Activated CD8-positive, alpha-beta T cell treated with anti-CD3 and anti-CD28 coated beads for 36 hours (primary cell): ENCODE measurements around the gene PCTP. TPM values are rescaled to one million over a fixed set of nuclear protein-coding genes. Genes with fewer than 3 reads are reported as not detected.

Source experiments
- ATAC-seq: fragments of 200-7000 bp; cut with Tn5 transposase; one replicate; pipeline ENCODE4 v1.10.0; 2021; ENCODE audit warnings: mild to moderate bottlenecking, moderate library complexity
- CTCF ChIA-PET: fragments of 350-600 bp; sonication (Branson Sonifier 250); formaldehyde crosslinking; loops from one replicate; lab custom pipeline; 2021; ENCODE audit warnings: antibody characterized with exemption; lab: Charles Lee
- POLR2A ChIA-PET: fragments of 350-600 bp; sonication (Branson Sonifier 250); formaldehyde crosslinking; loops from one replicate; lab custom pipeline; 2021; ENCODE audit warnings: antibody characterized with exemption; lab: Charles Lee
- DNase-seq: peaks from one replicate; pipeline ENCODE4 v3.0.0-alpha.2; 2020
- H3K27ac Mint-ChIP-seq: one replicate; pipeline ENCODE4 v1.8.0; 2021; ENCODE audit warnings: mild to moderate bottlenecking, mixed read lengths
- H3K27me3 Mint-ChIP-seq: one replicate; pipeline ENCODE4 v1.8.0; 2021; ENCODE audit warnings: mixed read lengths
- H3K36me3 Mint-ChIP-seq: one replicate; pipeline ENCODE4 v1.8.0; 2021; ENCODE audit warnings: low read depth, mixed read lengths
- H3K4me1 Mint-ChIP-seq: one replicate; pipeline ENCODE4 v1.8.0; 2021; ENCODE audit warnings: low read depth, mixed read lengths
- H3K4me3 Mint-ChIP-seq: one replicate; pipeline ENCODE4 v1.8.0; 2021; ENCODE audit warnings: mild to moderate bottlenecking, moderate library complexity, mixed read lengths
- H3K9me3 Mint-ChIP-seq: one replicate; pipeline ENCODE4 v1.8.0; 2021; ENCODE audit warnings: mixed read lengths
- CTCF ChIP-seq: fragments of 200-600 bp; IDR thresholded peaks from one replicate; pipeline ENCODE4 v1.8.0; 2022; ENCODE audit warnings: antibody characterized with exemption, mild to moderate bottlenecking
- intact Hi-C: fragments of 100-400 bp; cut with micrococcal nuclease; formaldehyde crosslinking; loops from one replicate; pipeline ENCODE4 v1.10.0; 2022
- total RNA-seq, 2 experiments: library from RNA; stranded (reverse); gene quantifications; one replicate each; pipeline ENCODE4 v1.2.3, GENCODE V29; 2021

The PCTP gene
- total RNA-seq = 1 to 10 TPM; 6.6 to 7.7 TPM

DNA sequence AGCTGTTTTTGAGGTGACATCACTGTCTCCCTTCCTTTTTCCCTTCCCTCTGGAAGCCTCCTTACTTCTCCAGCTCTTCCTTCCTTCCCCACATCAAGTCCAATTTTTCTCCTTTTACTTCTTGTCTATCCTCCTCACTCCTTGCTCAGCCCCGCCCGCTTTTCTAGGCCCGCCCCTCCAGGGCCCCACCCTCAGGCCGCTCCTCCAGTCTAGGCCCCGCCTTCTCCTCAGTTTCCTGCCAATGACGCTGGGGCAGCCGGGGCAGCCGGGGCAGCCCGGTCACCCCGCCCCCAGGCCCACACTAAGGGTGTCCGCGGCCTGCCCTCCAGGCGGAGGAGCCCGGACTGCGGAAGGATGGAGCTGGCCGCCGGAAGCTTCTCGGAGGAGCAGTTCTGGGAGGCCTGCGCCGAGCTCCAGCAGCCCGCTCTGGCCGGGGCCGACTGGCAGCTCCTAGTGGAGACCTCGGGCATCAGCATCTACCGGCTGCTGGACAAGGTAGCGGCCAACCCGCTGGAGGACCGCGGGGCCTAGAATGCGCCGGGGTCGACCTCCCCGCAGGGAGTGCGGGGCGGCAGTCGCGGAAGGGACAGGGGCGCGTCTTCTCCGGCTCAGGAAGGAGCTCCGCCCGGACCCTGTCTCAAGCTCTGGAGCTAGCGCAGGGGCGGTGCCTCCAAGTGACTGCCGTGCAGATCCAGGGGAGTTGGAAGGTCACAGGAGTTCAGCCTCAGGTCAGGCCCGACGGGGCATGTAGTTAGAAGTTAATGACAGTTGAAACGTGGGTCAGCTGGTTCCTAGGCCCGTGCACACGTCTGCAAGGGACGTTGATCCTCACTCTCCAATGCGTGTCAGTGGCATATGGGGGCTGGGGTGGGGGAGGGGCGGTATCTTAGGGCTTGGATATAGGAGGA lies at the start of gene PCTP:
PCTP (plus strand) TSS at position 302 of the 908 bp plus-strand sequence; CDS start at position 355, 53 bp downstream.
- peaks cover 13% of the 10 kb centered on the region for H3K4me1 Mint-ChIP-seq
- CTCF ChIA-PET = interaction anchor here (0.8 to 3.1 kb wide), 8 partner anchors 11 to 224 kb away, joined by 3 to 25 read pairs (median 5); no protein-coding TSS in a partner anchor
- intact Hi-C loops = no loop called here
- peak within 1 kb of the TSS; percentile 27 for H3K27ac Mint-ChIP-seq
- peak; percentile 59 for TF ChIP-seq CTCF
- H3K9me3 Mint-ChIP-seq = no peaks in the 10 kb centered on the region
- DNase-seq = peak; percentile 90
- ATAC-seq = peak; percentile 99
- peak within 1 kb of the TSS; percentile 80 for H3K4me3 Mint-ChIP-seq
- H3K36me3 Mint-ChIP-seq = no peaks in the 10 kb centered on the region
- POLR2A ChIA-PET = interaction anchor here (1.2 kb wide), 1 partner anchor 17 kb away, joined by 3 read pairs; no protein-coding TSS in a partner anchor
- H3K27me3 Mint-ChIP-seq = peaks cover 14% of the 10 kb centered on the region

DNA sequence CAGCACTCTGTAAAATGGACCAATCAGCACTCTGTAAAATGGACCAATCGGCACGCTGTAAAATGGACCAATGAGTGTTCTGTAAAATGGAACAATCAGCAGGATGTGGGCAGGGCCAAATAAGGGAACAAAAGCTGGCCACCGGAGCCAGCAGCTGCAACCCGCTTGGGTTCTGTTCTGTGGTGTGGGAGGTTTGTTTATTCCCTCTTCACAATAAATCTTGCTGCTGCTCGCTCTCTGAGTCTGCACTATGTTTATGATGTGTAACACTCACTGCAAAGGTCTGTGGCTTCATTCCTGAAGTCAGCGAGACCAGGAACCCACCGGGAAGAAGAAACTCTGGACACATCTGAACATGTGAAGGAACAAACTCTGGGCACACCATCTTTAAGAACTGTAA lies 48.7 kb upstream of the PCTP start:
- ChIA-PET CTCF (no interaction called here), POLR2A (no interaction called here)
- no peak for TF ChIP-seq CTCF
- peaks cover 3% of the 10 kb centered on the region for H3K9me3 Mint-ChIP-seq
- DNase-seq = no peak
- no peak overlapping the region for H3K4me3 Mint-ChIP-seq
- H3K27me3 Mint-ChIP-seq = peaks cover 22% of the 10 kb centered on the region
- no peak overlapping the region for H3K27ac Mint-ChIP-seq
- no peaks in the 10 kb centered on the region for H3K4me1 Mint-ChIP-seq
- intact Hi-C loops = no loop called here
- no peaks in the 10 kb centered on the region for H3K36me3 Mint-ChIP-seq
- no peak for ATAC-seq

GRCh38 chr17:55704401-55704800 lies 46.5 kb upstream of the PCTP start:
- peaks cover 3% of the 10 kb centered on the region for H3K9me3 Mint-ChIP-seq
- no peaks in the 10 kb centered on the region for H3K36me3 Mint-ChIP-seq
- no peak overlapping the region for H3K27ac Mint-ChIP-seq
- peaks cover 20% of the 10 kb centered on the region for H3K27me3 Mint-ChIP-seq
- TF ChIP-seq CTCF = no peak
- CTCF ChIA-PET = interaction anchor here (1.1 kb wide), 1 partner anchor 178 kb away, joined by 3 read pairs; no protein-coding TSS in a partner anchor
- no peak overlapping the region for H3K4me3 Mint-ChIP-seq
- POLR2A ChIA-PET = interaction anchor here (0.6 kb wide), 1 partner anchor 104 kb away, joined by 3 read pairs; no protein-coding TSS in a partner anchor
- intact Hi-C loops = no loop called here
- no peaks in the 10 kb centered on the region for H3K4me1 Mint-ChIP-seq
- ATAC-seq (no peak), DNase-seq (no peak)

GRCh38 chr17:55705847-55706246 lies 45.0 kb upstream of the PCTP start:
- Mint-ChIP-seq H3K36me3 (no peaks in the 10 kb centered on the region), H3K4me3 (no peak overlapping the region), H3K27ac (no peak overlapping the region), H3K4me1 (no peaks in the 10 kb centered on the region), H3K9me3 (peaks cover 3% of the 10 kb centered on the region), H3K27me3 (peaks cover 25% of the 10 kb centered on the region)
- CTCF ChIA-PET = no interaction called here
- intact Hi-C loops = no loop called here
- no peak for TF ChIP-seq CTCF
- DNase-seq = no peak
- no peak for ATAC-seq
- POLR2A ChIA-PET = no interaction called here
